Measurements from ENCODE around the gene POM121L12. TPM values are rescaled to one million over a fixed set of nuclear protein-coding genes. Genes with fewer than 3 reads are reported as not detected.

The POM121L12 gene
- total and polyA plus RNA-seq, 9 donors: not detected

GRCh38 chr7:53022893-53023292, 12.5 kb upstream of the POM121L12 start:
- WGBS (ENCODE audit: insufficient coverage): 87% methylated on average over 2 of the region's 5 CpGs
- Histone ChIP-seq H3K27me3 (ENCODE audit: control insufficient read depth, insufficient read depth, low read length) (no peaks in the 10 kb centered on the region), H3K9me3 (replicated peaks; ENCODE audit: control insufficient read depth, low read depth, low read length) (no peaks in the 10 kb centered on the region), H3K27ac (ENCODE audit: low read length) (no peak overlapping the region), H3K4me3 (ENCODE audit: low read length) (no peak overlapping the region), H3K4me1 (ENCODE audit: control insufficient read depth, insufficient read depth, low read length) (no peaks in the 10 kb centered on the region), H3K36me3 (ENCODE audit: control insufficient read depth, insufficient read depth, low read length) (no peaks in the 10 kb centered on the region)
- no peak for DNase-seq

GRCh38 chr7:53048638-53049037, 13.2 kb downstream of the POM121L12 start:
- Histone ChIP-seq H3K27me3 (ENCODE audit: control insufficient read depth, insufficient read depth, low read length) (no peaks in the 10 kb centered on the region), H3K9me3 (replicated peaks; ENCODE audit: control insufficient read depth, low read depth, low read length) (no peaks in the 10 kb centered on the region), H3K27ac (ENCODE audit: low read length) (no peak overlapping the region), H3K4me3 (ENCODE audit: low read length) (no peak overlapping the region), H3K4me1 (ENCODE audit: control insufficient read depth, insufficient read depth, low read length) (no peaks in the 10 kb centered on the region), H3K36me3 (ENCODE audit: control insufficient read depth, insufficient read depth, low read length) (no peaks in the 10 kb centered on the region)
- WGBS (ENCODE audit: insufficient coverage): 100% methylated on average over 1 of the region's 2 CpGs
- no peak for DNase-seq

- Histone ChIP-seq H3K27ac (ENCODE audit: low read length) (no peak overlapping the region), H3K27me3 (ENCODE audit: control insufficient read depth, insufficient read depth, low read length) (no peaks in the 10 kb centered on the region), H3K36me3 (ENCODE audit: control insufficient read depth, insufficient read depth, low read length) (no peaks in the 10 kb centered on the region), H3K4me1 (ENCODE audit: control insufficient read depth, insufficient read depth, low read length) (no peaks in the 10 kb centered on the region), H3K4me3 (ENCODE audit: low read length) (no peak overlapping the region), H3K9me3 (replicated peaks; ENCODE audit: control insufficient read depth, low read depth, low read length) (no peaks in the 10 kb centered on the region)
- no peak for DNase-seq
- no CpG with 5 or more reads among the region's 2 CpGs for WGBS (ENCODE audit: insufficient coverage)
These were observed 15.0 kb downstream of the POM121L12 start for GRCh38 chr7:53050433-53050832.

- no peaks in the 10 kb centered on the region for H3K4me1 ChIP-seq (ENCODE audit: control insufficient read depth, insufficient read depth, low read length)
These were observed 24.2 kb downstream of the POM121L12 start for GRCh38 chr7:53059591-53059990.

GRCh38 chr7:53060066-53060465, 24.6 kb downstream of the POM121L12 start:
- no peaks in the 10 kb centered on the region for H3K9me3 ChIP-seq (replicated peaks; ENCODE audit: control insufficient read depth, low read depth, low read length)
- H3K36me3 ChIP-seq (ENCODE audit: control insufficient read depth, insufficient read depth, low read length): no peaks in the 10 kb centered on the region
- no peak overlapping the region for H3K27ac ChIP-seq (ENCODE audit: low read length)
- no peaks in the 10 kb centered on the region for H3K4me1 ChIP-seq (ENCODE audit: control insufficient read depth, insufficient read depth, low read length)
- no peaks in the 10 kb centered on the region for H3K27me3 ChIP-seq (ENCODE audit: control insufficient read depth, insufficient read depth, low read length)
- DNase-seq: no peak
- no peak overlapping the region for H3K4me3 ChIP-seq (ENCODE audit: low read length)
- WGBS (ENCODE audit: insufficient coverage): no CpG with 5 or more reads among the region's 1 CpG

More at GRCh38 chr7:53059591-53059990, 24.2 kb downstream of the POM121L12 start:
- no peak for DNase-seq
- WGBS (ENCODE audit: insufficient coverage): no CpG with 5 or more reads among the region's 2 CpGs
- no peaks in the 10 kb centered on the region for H3K9me3 ChIP-seq (replicated peaks; ENCODE audit: control insufficient read depth, low read depth, low read length)
- no peak overlapping the region for H3K27ac ChIP-seq (ENCODE audit: low read length)
- H3K4me3 ChIP-seq (ENCODE audit: low read length): no peak overlapping the region
- no peaks in the 10 kb centered on the region for H3K27me3 ChIP-seq (ENCODE audit: control insufficient read depth, insufficient read depth, low read length)
- H3K36me3 ChIP-seq (ENCODE audit: control insufficient read depth, insufficient read depth, low read length): no peaks in the 10 kb centered on the region

- no peaks in the 10 kb centered on the region for H3K9me3 ChIP-seq (replicated peaks; ENCODE audit: control insufficient read depth, low read depth, low read length)
- no peak overlapping the region for H3K4me3 ChIP-seq (ENCODE audit: low read length)
- H3K4me1 ChIP-seq (ENCODE audit: control insufficient read depth, insufficient read depth, low read length): no peaks in the 10 kb centered on the region
- H3K27me3 ChIP-seq (ENCODE audit: control insufficient read depth, insufficient read depth, low read length): no peaks in the 10 kb centered on the region
- no peaks in the 10 kb centered on the region for H3K36me3 ChIP-seq (ENCODE audit: control insufficient read depth, insufficient read depth, low read length)
- no peak for DNase-seq
- no peak overlapping the region for H3K27ac ChIP-seq (ENCODE audit: low read length)
These were observed 27.4 kb downstream of the POM121L12 start for GRCh38 chr7:53062796-53063195.

- Histone ChIP-seq H3K4me1 (ENCODE audit: control insufficient read depth, insufficient read depth, low read length) (no peaks in the 10 kb centered on the region), H3K27ac (ENCODE audit: low read length) (no peak overlapping the region), H3K36me3 (ENCODE audit: control insufficient read depth, insufficient read depth, low read length) (no peaks in the 10 kb centered on the region), H3K4me3 (ENCODE audit: low read length) (no peak overlapping the region), H3K27me3 (ENCODE audit: control insufficient read depth, insufficient read depth, low read length) (no peaks in the 10 kb centered on the region), H3K9me3 (replicated peaks; ENCODE audit: control insufficient read depth, low read depth, low read length) (no peaks in the 10 kb centered on the region)
- DNase-seq: no peak
- 100% methylated on average over 1 of the region's 2 CpGs for WGBS (ENCODE audit: insufficient coverage)
These were observed 33.2 kb downstream of the POM121L12 start for GRCh38 chr7:53068673-53069072.

- no peak for DNase-seq
- no peak overlapping the region for H3K4me3 ChIP-seq (ENCODE audit: low read length)
- H3K9me3 ChIP-seq (replicated peaks; ENCODE audit: control insufficient read depth, low read depth, low read length): no peaks in the 10 kb centered on the region
- no peaks in the 10 kb centered on the region for H3K4me1 ChIP-seq (ENCODE audit: control insufficient read depth, insufficient read depth, low read length)
- H3K36me3 ChIP-seq (ENCODE audit: control insufficient read depth, insufficient read depth, low read length): no peaks in the 10 kb centered on the region
- no peaks in the 10 kb centered on the region for H3K27me3 ChIP-seq (ENCODE audit: control insufficient read depth, insufficient read depth, low read length)
- H3K27ac ChIP-seq (ENCODE audit: low read length): no peak overlapping the region
- 86% methylated on average over 1 of the region's 2 CpGs for WGBS (ENCODE audit: insufficient coverage)
These were observed 35.5 kb downstream of the POM121L12 start for GRCh38 chr7:53070883-53071282.
